Uterus (tissue), 2 donors: ENCODE results near the gene CTDNEP1.

Experiments used
- CTCF ChIP-seq, 4 experiments: fragments of 200-600 bp in 2 of 4; fragments of 450-650 bp in 2 of 4; sonication (generic) in 2 of 4; IDR thresholded peaks; one replicate each; pipeline ENCODE4 v1.5.1; 2016 to 2019; ENCODE audit warnings: antibody characterized with exemption in 4 of 4, mild to moderate bottlenecking in 2 of 4, moderate library complexity in 1 of 4
- POLR2A ChIP-seq, 2 donors: fragments of 450-650 bp; IDR thresholded peaks; one replicate each; pipeline ENCODE4 v1.6.1; 2016; ENCODE audit warnings: antibody characterized with exemption in 2 of 2, mild to moderate bottlenecking in 1 of 2, moderate library complexity in 1 of 2

GRCh38 chr17:7241783-7242716 is 9.5 kb downstream of the CTDNEP1 start, which contains the start of gene GABARAP:
- TF ChIP-seq CTCF (IDR thresholded peaks at IDR 0.05): peak in 1 of 4 experiments; percentile 14
- TF ChIP-seq POLR2A (IDR thresholded peaks at IDR 0.05): peak; percentile 70 to 76
